Astrocyte (in vitro differentiated cells and primary cell): ENCODE data around the gene PCSK5.

Experiments used
- EZH2 ChIP-seq: IDR thresholded peaks from 2 replicates; pipeline ENCODE4 v1.6.1; 2012; ENCODE audit warnings: mild to moderate bottlenecking, low read length, inconsistent platforms; ENCODE audit not compliant: insufficient read depth
- TF ChIP-seq, protein P1 (sequence below): IDR thresholded peaks from 2 replicates; pipeline ENCODE4 v1.5.1; 2011; ENCODE audit warnings: low read depth, mild to moderate bottlenecking, inconsistent platforms, low read length, moderate library complexity; ENCODE audit not compliant: insufficient read depth

DNA sequence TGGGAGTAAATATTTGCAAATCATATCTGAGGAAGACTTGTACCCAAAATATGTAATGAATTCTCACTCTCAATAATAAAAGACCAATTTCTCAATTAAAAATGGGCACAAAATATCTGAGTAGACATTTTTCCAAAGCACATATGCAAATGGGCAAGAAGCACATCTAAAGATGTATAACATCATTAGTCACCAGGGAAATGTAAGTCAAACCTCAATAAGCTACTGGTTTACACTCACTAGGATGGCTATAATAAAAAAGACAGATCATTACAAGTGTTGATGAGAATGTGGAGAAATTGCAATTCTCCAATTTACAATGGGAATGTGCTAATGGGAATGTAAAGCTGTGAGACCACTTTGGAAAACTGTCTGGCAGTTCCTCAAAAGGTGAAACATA lies 13.9 kb downstream of the PCSK5 start:
- TF ChIP-seq, protein P1, sequence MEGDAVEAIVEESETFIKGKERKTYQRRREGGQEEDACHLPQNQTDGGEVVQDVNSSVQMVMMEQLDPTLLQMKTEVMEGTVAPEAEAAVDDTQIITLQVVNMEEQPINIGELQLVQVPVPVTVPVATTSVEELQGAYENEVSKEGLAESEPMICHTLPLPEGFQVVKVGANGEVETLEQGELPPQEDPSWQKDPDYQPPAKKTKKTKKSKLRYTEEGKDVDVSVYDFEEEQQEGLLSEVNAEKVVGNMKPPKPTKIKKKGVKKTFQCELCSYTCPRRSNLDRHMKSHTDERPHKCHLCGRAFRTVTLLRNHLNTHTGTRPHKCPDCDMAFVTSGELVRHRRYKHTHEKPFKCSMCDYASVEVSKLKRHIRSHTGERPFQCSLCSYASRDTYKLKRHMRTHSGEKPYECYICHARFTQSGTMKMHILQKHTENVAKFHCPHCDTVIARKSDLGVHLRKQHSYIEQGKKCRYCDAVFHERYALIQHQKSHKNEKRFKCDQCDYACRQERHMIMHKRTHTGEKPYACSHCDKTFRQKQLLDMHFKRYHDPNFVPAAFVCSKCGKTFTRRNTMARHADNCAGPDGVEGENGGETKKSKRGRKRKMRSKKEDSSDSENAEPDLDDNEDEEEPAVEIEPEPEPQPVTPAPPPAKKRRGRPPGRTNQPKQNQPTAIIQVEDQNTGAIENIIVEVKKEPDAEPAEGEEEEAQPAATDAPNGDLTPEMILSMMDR, result no peak
- no peak for TF ChIP-seq EZH2
